Hepatocyte (in vitro differentiated cells): ENCODE measurements around the gene C2CD2L. TPM values are rescaled to one million over a fixed set of nuclear protein-coding genes. Genes with fewer than 3 reads are reported as not detected.

ENCODE experiments used
- DNase-seq: peaks from one replicate; pipeline ENCODE4 v3.0.0-alpha.2; 2016; ENCODE audit warnings: low spot score
- H2AFZ ChIP-seq: fragments of 200-600 bp; sonication (generic); 2 replicates; pipeline ENCODE4 v1.6.0; 2016; ENCODE audit warnings: antibody characterized with exemption, mild to moderate bottlenecking
- H3K27ac ChIP-seq: fragments of 200-600 bp; sonication (generic); 2 replicates; pipeline ENCODE4 v1.5.1; 2016; ENCODE audit warnings: mild to moderate bottlenecking
- H3K27me3 ChIP-seq: fragments of 200-600 bp; sonication (generic); 2 replicates; pipeline ENCODE4 v1.6.1; 2016
- H3K36me3 ChIP-seq: fragments of 200-600 bp; sonication (generic); replicated peaks from 2 replicates; pipeline ENCODE4 v1.5.1; 2016; ENCODE audit warnings: low read depth; ENCODE audit not compliant: insufficient read depth
- H3K4me1 ChIP-seq: fragments of 200-600 bp; sonication (generic); 2 replicates; pipeline ENCODE4 v1.5.1; 2016; ENCODE audit warnings: mild to moderate bottlenecking, moderate library complexity; ENCODE audit not compliant: insufficient read depth
- H3K4me2 ChIP-seq: fragments of 200-600 bp; sonication (generic); 2 replicates; pipeline ENCODE4 v1.6.0; 2016
- H3K4me3 ChIP-seq: fragments of 200-600 bp; sonication (generic); 2 replicates; pipeline ENCODE4 v1.5.1; 2016; ENCODE audit warnings: mild to moderate bottlenecking
- H3K79me2 ChIP-seq: fragments of 200-600 bp; sonication (generic); 2 replicates; pipeline ENCODE4 v1.6.0; 2017; ENCODE audit warnings: mild to moderate bottlenecking
- H3K9me2 ChIP-seq: fragments of 200-600 bp; sonication (generic); replicated peaks from 2 replicates; pipeline ENCODE4 v1.6.0; 2017; ENCODE audit warnings: mild to moderate bottlenecking; ENCODE audit not compliant: insufficient read depth
- H3K9me3 ChIP-seq: fragments of 200-600 bp; sonication (generic); 2 replicates; pipeline ENCODE4 v1.5.1; 2016; ENCODE audit warnings: low read depth, mild to moderate bottlenecking
- H4K20me1 ChIP-seq: fragments of 200-600 bp; sonication (generic); 2 replicates; pipeline ENCODE4 v1.6.0; 2016; ENCODE audit warnings: mild to moderate bottlenecking; ENCODE audit not compliant: insufficient read depth, poor library complexity, severe bottlenecking
- CTCF ChIP-seq: fragments of 200-600 bp; sonication (generic); IDR thresholded peaks from 2 replicates; pipeline ENCODE4 v1.5.1; 2016; ENCODE audit warnings: antibody characterized with exemption, mild to moderate bottlenecking; ENCODE audit not compliant: poor library complexity
- EZH2 ChIP-seq: fragments of 200-600 bp; sonication (generic); IDR thresholded peaks from 2 replicates; pipeline ENCODE4 v1.6.1; 2016; ENCODE audit warnings: antibody characterized with exemption, mild to moderate bottlenecking, borderline replicate concordance
- EZH2phosphoT487 ChIP-seq: fragments of 200-600 bp; sonication (generic); IDR thresholded peaks from one replicate; pipeline ENCODE4 v1.6.1; 2018; ENCODE audit warnings: antibody characterized with exemption, mild to moderate bottlenecking, low read depth, moderate library complexity; ENCODE audit not compliant: unreplicated experiment, severe bottlenecking
- WGBS: methylation state at CpG from one replicate; pipeline ENCODE4 v1.1.6; 2016; ENCODE audit warnings: low lambda C conversion rate; ENCODE audit errors: missing lambda C conversion rate; 5-methylcytosine and 5-hydroxymethylcytosine counted together
- polyA plus RNA-seq: library from polyadenylated mRNA; unstranded; fragments of >200 nt; fragmentation: Nextera tagmentation; extraction: Ambion mirVana; gene quantifications from 2 replicates; pipeline ENCODE4 v1.2.1, GENCODE V29; 2016
- total RNA-seq: library from RNA; depleted of rRNA; stranded (reverse); fragments of >200 nt; gene quantifications from 2 replicates; pipeline ENCODE4 v1.2.3, GENCODE V29; 2014

C2CD2L gene
- total and polyA plus RNA-seq, 2 experiments from 2014 or later, result 7.4 to 9.7 TPM

DNA sequence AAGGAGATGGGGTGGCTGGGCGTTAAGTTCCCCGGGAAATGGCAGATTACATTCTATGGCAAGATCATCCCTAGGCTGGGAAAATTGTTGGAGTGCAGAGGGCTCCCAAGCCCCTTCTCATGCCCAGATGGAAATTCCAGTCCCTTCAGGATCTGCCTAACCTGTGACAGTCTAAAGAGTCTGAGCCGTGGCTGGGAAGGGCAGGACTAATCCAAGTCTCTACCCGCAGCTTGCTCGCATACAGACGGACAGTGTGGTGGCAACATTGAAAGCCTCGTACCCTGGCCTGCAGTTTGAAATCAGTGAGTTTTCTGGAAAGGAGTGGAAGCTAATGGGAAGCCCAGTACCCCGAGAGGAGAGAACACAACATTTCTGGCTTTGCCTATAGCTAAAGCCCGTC is 18.7 kb upstream of the C2CD2L start:
- Histone ChIP-seq H3K27me3 (no peaks in the 10 kb centered on the region), H3K4me2 (no peak overlapping the region), H3K27ac (no peak overlapping the region), H3K4me1 (peaks cover 23% of the 10 kb centered on the region), H3K36me3 (no peaks in the 10 kb centered on the region), H3K4me3 (no peak overlapping the region), H3K9me2 (no peaks in the 10 kb centered on the region), H3K9me3 (no peaks in the 10 kb centered on the region), H4K20me1 (peaks cover 6% of the 10 kb centered on the region), H2AFZ (no peak overlapping the region), H3K79me2 (peaks cover 45% of the 10 kb centered on the region)
- WGBS, result 93% methylated on average over 9 of the region's 9 CpGs
- DNase-seq, result no peak
- TF ChIP-seq CTCF, result no peak
- TF ChIP-seq EZH2, result no peak

- Histone ChIP-seq H4K20me1 (peaks cover 6% of the 10 kb centered on the region), H3K9me3 (no peaks in the 10 kb centered on the region), H3K36me3 (no peaks in the 10 kb centered on the region), H3K4me3 (no peak overlapping the region), H3K79me2 (peaks cover 54% of the 10 kb centered on the region), H3K27ac (no peak overlapping the region), H3K4me2 (no peak overlapping the region), H2AFZ (no peak overlapping the region), H3K4me1 (peaks cover 26% of the 10 kb centered on the region), H3K27me3 (no peaks in the 10 kb centered on the region), H3K9me2 (no peaks in the 10 kb centered on the region)
- no peak for DNase-seq
- WGBS, result 57% methylated on average over 1 of the region's 1 CpG
- TF ChIP-seq EZH2 (no peak), CTCF (no peak), EZH2phosphoT487 (no peak)
Measured at GRCh38 chr11:119089319-119089718, 17.8 kb upstream of the C2CD2L start.

DNA sequence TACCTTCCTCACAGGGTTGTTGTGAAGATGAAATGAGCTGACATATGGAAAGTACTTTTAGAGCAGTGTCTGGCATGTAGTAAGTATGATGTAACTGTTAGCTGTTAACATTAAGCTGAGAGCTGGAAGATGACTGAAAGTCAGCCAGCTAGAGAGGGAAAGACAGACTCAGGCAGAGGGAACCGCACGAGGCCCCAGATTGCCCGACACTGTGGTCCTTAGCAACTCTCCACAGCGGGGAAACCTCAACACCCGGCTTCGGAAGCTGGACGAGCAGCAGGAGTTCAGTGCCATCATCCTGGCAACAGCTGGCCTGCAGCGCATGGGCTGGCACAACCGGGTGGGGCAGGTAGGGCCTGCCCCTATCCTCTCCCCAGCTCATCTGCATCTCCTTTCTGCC is 16.0 kb upstream of the C2CD2L start:
- no peaks in the 10 kb centered on the region for H3K27me3 ChIP-seq
- H3K79me2 ChIP-seq, result peaks cover 52% of the 10 kb centered on the region
- H3K9me2 ChIP-seq, result no peaks in the 10 kb centered on the region
- peak overlapping the region; percentile 49 for H3K27ac ChIP-seq
- no peak overlapping the region for H2AFZ ChIP-seq
- no peaks in the 10 kb centered on the region for H3K9me3 ChIP-seq
- peak overlapping the region; percentile 24 for H3K4me2 ChIP-seq
- no peak for TF ChIP-seq EZH2
- TF ChIP-seq CTCF, result no peak
- no peak for TF ChIP-seq EZH2phosphoT487
- no peaks in the 10 kb centered on the region for H3K36me3 ChIP-seq
- H3K4me1 ChIP-seq, result peaks cover 18% of the 10 kb centered on the region
- WGBS, result 78% methylated on average over 9 of the region's 9 CpGs
- DNase-seq, result no peak
- H4K20me1 ChIP-seq, result peaks cover 6% of the 10 kb centered on the region
- no peak overlapping the region for H3K4me3 ChIP-seq
